A172 (cell line): ENCODE measurements around the gene C1orf167. TPM values are rescaled to one million over a fixed set of nuclear protein-coding genes. Genes with fewer than 3 reads are reported as not detected.
"Not testable (repeated sequence)": the region's sequence is repeated elsewhere in the genome, so short reads cannot be mapped to it uniquely, and the experiment has no call there.

ENCODE experiments used
- DNase-seq: peaks from one replicate; pipeline ENCODE4 v3.0.0-alpha.2; 2015; ENCODE audit warnings: low spot score
- total RNA-seq: library from RNA; depleted of rRNA; stranded (reverse); fragments of >200 nt; shearing (Covaris generic); gene quantifications from 2 replicates; pipeline ENCODE4 v1.2.3, GENCODE V29; 2014

Gene C1orf167
- total RNA-seq, 1 experiment from 2014 or later: not detected

GRCh38 chr1:11799896-11800295 lies 37.9 kb downstream of the C1orf167 start:
- no peak for DNase-seq

GRCh38 chr1:11800391-11800755 lies 38.4 kb downstream of the C1orf167 start:
- no peak for DNase-seq

GRCh38 chr1:11800756-11801433 lies 38.9 kb downstream of the C1orf167 start:
- DNase-seq: peak; percentile 52

- no peak for DNase-seq
These were observed 40.6 kb downstream of the C1orf167 start for GRCh38 chr1:11802616-11802972.

GRCh38 chr1:11802973-11803885 lies 41.2 kb downstream of the C1orf167 start:
- DNase-seq: peak; percentile 73

GRCh38 chr1:11803924-11804665 lies 42.1 kb downstream of the C1orf167 start:
- DNase-seq: not testable (repeated sequence)

- peak; percentile 32 for DNase-seq
These were observed 42.9 kb downstream of the C1orf167 start for GRCh38 chr1:11804666-11805421.

GRCh38 chr1:11805422-11806306 lies 43.7 kb downstream of the C1orf167 start, which contains the start of the genes CLCN6 and MTHFR:
CLCN6 (plus strand) TSS chr1:11806191; CDS start chr1:11806263, 72 bp downstream.
MTHFR (minus strand) TSS chr1:11805964; CDS start chr1:11803116, 2,848 bp downstream.
- DNase-seq: peak; percentile 93

- no peak for DNase-seq
These were observed 44.4 kb downstream of the C1orf167 start for GRCh38 chr1:11806307-11806936.

GRCh38 chr1:11807133-11807532 lies 45.1 kb downstream of the C1orf167 start:
- DNase-seq: no peak

GRCh38 chr1:11813021-11813420 lies 51.0 kb downstream of the C1orf167 start:
- DNase-seq: no peak

- DNase-seq: no peak
These were observed 55.2 kb downstream of the C1orf167 start for GRCh38 chr1:11817192-11817591.

- no peak for DNase-seq
These were observed 60.1 kb downstream of the C1orf167 start for GRCh38 chr1:11822091-11822490.

GRCh38 chr1:11823366-11824137 lies 61.6 kb downstream of the C1orf167 start:
- no peak for DNase-seq

- no peak for DNase-seq
These were observed 63.1 kb downstream of the C1orf167 start for GRCh38 chr1:11825131-11825530.

- no peak for DNase-seq
These were observed 65.0 kb downstream of the C1orf167 start for GRCh38 chr1:11826946-11827345.

GRCh38 chr1:11828511-11828910 lies 66.5 kb downstream of the C1orf167 start:
- DNase-seq: no peak

GRCh38 chr1:11831945-11832725 lies 70.1 kb downstream of the C1orf167 start:
- DNase-seq: no peak
